HG03039 (cell line): ENCODE results near the gene GARNL3.

Source experiments
- ATAC-seq: cut with Tn5 transposase; IDR thresholded peaks from one replicate; pipeline ENCODE4 v1.9.1; 2021; ENCODE audit warnings: mild to moderate bottlenecking, moderate library complexity; ENCODE audit not compliant: unreplicated experiment

Gene GARNL3

GRCh38 chr9:127346584-127346983 lies 82.0 kb downstream of the GARNL3 start:
- ATAC-seq, result no peak

GRCh38 chr9:127347831-127348776 lies 83.5 kb downstream of the GARNL3 start:
- no peak for ATAC-seq

- ATAC-seq, result no peak
Measured at GRCh38 chr9:127349483-127350113, 85.0 kb downstream of the GARNL3 start.

- no peak for ATAC-seq
Measured at GRCh38 chr9:127351182-127352166, 86.9 kb downstream of the GARNL3 start.

GRCh38 chr9:127353882-127354281 lies 89.3 kb downstream of the GARNL3 start:
- ATAC-seq, result no peak

- no peak for ATAC-seq
Measured at GRCh38 chr9:127356906-127357305, 92.3 kb downstream of the GARNL3 start.

- no peak for ATAC-seq
Measured at GRCh38 chr9:127358023-127358535, 93.5 kb downstream of the GARNL3 start.

- ATAC-seq, result no peak
Measured at GRCh38 chr9:127358770-127359169, 94.2 kb downstream of the GARNL3 start.

- ATAC-seq, result no peak
Measured at GRCh38 chr9:127360250-127360649, 95.7 kb downstream of the GARNL3 start.

- ATAC-seq, result no peak
Measured at GRCh38 chr9:127360829-127361228, 96.3 kb downstream of the GARNL3 start.

- no peak for ATAC-seq
Measured at GRCh38 chr9:127361561-127361960, 97.0 kb downstream of the GARNL3 start.

GRCh38 chr9:127362829-127363228 lies 98.3 kb downstream of the GARNL3 start:
- no peak for ATAC-seq

GRCh38 chr9:127365461-127365860 lies 100.9 kb downstream of the GARNL3 start:
- ATAC-seq, result no peak

- ATAC-seq, result no peak
Measured at GRCh38 chr9:127366594-127366993, 102.0 kb downstream of the GARNL3 start.

GRCh38 chr9:127368852-127369402 lies 104.4 kb downstream of the GARNL3 start:
- no peak for ATAC-seq

- ATAC-seq, result no peak
Measured at GRCh38 chr9:127369428-127369827, 104.9 kb downstream of the GARNL3 start.

GRCh38 chr9:127370147-127370579 lies 105.6 kb downstream of the GARNL3 start:
- no peak for ATAC-seq

GRCh38 chr9:127370672-127371648 lies 106.4 kb downstream of the GARNL3 start:
- no peak for ATAC-seq

- ATAC-seq, result no peak
Measured at GRCh38 chr9:127380479-127380878, 115.9 kb downstream of the GARNL3 start.
